ENCODE results near the gene HDAC4. TPM values are rescaled to one million over a fixed set of nuclear protein-coding genes. Genes with fewer than 3 reads are reported as not detected.
"Not testable (repeated sequence)": the region's sequence is repeated elsewhere in the genome, so short reads cannot be mapped to it uniquely, and the experiment has no call there.

HDAC4 gene
- total RNA-seq, 1 donor from 2014 or later = 76.6 TPM

- Histone ChIP-seq H3K27ac (no peak overlapping the region), H3K36me3 (no peaks in the 10 kb centered on the region), H3K9me3 (no peaks in the 10 kb centered on the region), H3K4me3 (no peak overlapping the region), H3K27me3 (no peaks in the 10 kb centered on the region), H3K4me1 (peaks cover 67% of the 10 kb centered on the region)
- intact Hi-C loops (cut with DNase I) = no loop called here
- TF ChIP-seq POLR2A (IDR thresholded peaks at IDR 0.05) (no peak), POLR2AphosphoS5 (IDR thresholded peaks at IDR 0.05; ENCODE audit: insufficient read depth in 1 of 2, low read depth in 1 of 2) (no peak), CTCF (IDR thresholded peaks at IDR 0.05) (no peak)
- DNase-seq (ENCODE audit: extremely low spot score in 2 of 2) = no peak
Observed at GRCh38 chr2:239283961-239284795, 116.6 kb downstream of the HDAC4 start.

GRCh38 chr2:239283288-239283945, 117.4 kb downstream of the HDAC4 start:
- intact Hi-C loops (cut with DNase I) = no loop called here
- peaks cover 68% of the 10 kb centered on the region for H3K4me1 ChIP-seq
- no peak for DNase-seq (ENCODE audit: extremely low spot score in 2 of 2)

GRCh38 chr2:239282448-239283287, 118.2 kb downstream of the HDAC4 start:
- H3K36me3 ChIP-seq = no peaks in the 10 kb centered on the region
- intact Hi-C loops (cut with DNase I) = no loop called here
- no peaks in the 10 kb centered on the region for H3K27me3 ChIP-seq
- no peak for DNase-seq (ENCODE audit: extremely low spot score in 2 of 2)
- H3K4me1 ChIP-seq = peaks cover 63% of the 10 kb centered on the region
- H3K4me3 ChIP-seq = no peak overlapping the region
- TF ChIP-seq CTCF (IDR thresholded peaks at IDR 0.05) (no peak), POLR2A (IDR thresholded peaks at IDR 0.05) (no peak), POLR2AphosphoS5 (IDR thresholded peaks at IDR 0.05; ENCODE audit: insufficient read depth in 1 of 2, low read depth in 1 of 2) (no peak)
- H3K27ac ChIP-seq = no peak overlapping the region
- H3K9me3 ChIP-seq = no peaks in the 10 kb centered on the region

More at GRCh38 chr2:239283288-239283945, 117.4 kb downstream of the HDAC4 start:
- H3K36me3 ChIP-seq = no peaks in the 10 kb centered on the region
- H3K27me3 ChIP-seq = no peaks in the 10 kb centered on the region
- no peak overlapping the region for H3K4me3 ChIP-seq
- TF ChIP-seq CTCF (IDR thresholded peaks at IDR 0.05) = no peak
- no peak for TF ChIP-seq POLR2AphosphoS5 (IDR thresholded peaks at IDR 0.05; ENCODE audit: insufficient read depth in 1 of 2, low read depth in 1 of 2)
- no peak for TF ChIP-seq POLR2A (IDR thresholded peaks at IDR 0.05)
- no peak overlapping the region for H3K27ac ChIP-seq
- no peaks in the 10 kb centered on the region for H3K9me3 ChIP-seq

- DNase-seq (ENCODE audit: extremely low spot score in 2 of 2); intact Hi-C loops (cut with DNase I): not testable (repeated sequence)
- H3K27ac ChIP-seq = peak overlapping the region; percentile 39
Observed at GRCh38 chr2:239280296-239281017, 120.4 kb downstream of the HDAC4 start.

More at GRCh38 chr2:239280296-239281017, 120.4 kb downstream of the HDAC4 start:
- H3K27me3 ChIP-seq, H3K4me3 ChIP-seq, H3K9me3 ChIP-seq, H3K36me3 ChIP-seq: not testable (repeated sequence)
- H3K4me1 ChIP-seq = peaks cover 61% of the 10 kb centered on the region
- peak in 1 of 2 donors; percentile 28 for TF ChIP-seq POLR2AphosphoS5 (IDR thresholded peaks at IDR 0.05; ENCODE audit: insufficient read depth in 1 of 2, low read depth in 1 of 2)
